NCI-H2171 treated with DMSO at 0.1 percent for 48 hours (cell line): ENCODE measurements around the gene CLDN22.

Experiments used
- DNase-seq: peaks from one replicate; lab custom pipeline; 2025; lab: John Stamatoyannopoulos, UW

CLDN22 gene

GRCh38 chr4:183272384-183272783 lies 47.7 kb downstream of the CLDN22 start:
- no peak for DNase-seq

- DNase-seq = no peak
These were observed 51.5 kb downstream of the CLDN22 start for GRCh38 chr4:183268556-183268955.
